ENCODE results near the gene THY1.
"Not testable (repeated sequence)": the region's sequence is repeated elsewhere in the genome, so short reads cannot be mapped to it uniquely, and the experiment has no call there.

Gene THY1

DNA sequence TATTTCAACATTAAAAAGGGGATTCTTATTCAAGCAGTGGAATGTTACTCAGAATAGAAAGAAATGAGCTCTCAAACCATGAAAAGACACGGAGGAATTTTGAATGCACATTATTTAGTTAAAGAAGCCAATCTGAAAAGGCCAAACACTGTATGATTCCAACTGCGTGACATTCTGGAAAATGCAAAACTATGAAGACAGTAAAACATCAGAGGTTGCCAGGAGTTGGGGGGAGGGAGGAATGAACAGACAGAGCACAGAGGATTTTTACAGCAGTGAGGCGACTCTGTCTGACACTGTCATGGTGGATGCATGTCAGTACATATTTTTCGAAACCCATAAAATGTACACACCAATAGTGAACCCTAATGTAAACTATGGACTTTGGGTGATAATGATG, 22.9 kb upstream of the THY1 start:
- DNase-seq (ENCODE audit: low read depth in 2 of 2): no peak

GRCh38 chr11:119445379-119445778, 22.4 kb upstream of the THY1 start:
- DNase-seq (ENCODE audit: low read depth in 2 of 2): no peak

DNA sequence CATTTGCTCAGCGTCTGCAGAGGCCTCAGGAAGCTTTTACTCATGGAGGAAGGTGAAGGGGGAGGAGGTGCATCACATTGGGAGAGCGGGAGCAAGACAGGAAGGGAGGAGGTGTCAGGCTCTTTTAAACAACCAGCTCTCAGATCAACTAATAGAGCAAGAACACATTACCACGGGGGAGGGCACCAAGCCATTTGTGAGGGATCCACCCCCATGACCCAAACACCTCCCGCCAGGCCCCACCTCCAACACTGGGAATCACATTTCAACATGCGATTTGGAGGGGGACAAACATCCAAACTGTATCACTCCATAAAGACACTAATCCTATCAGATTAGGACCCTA, 18.9 kb upstream of the THY1 start:
- no peak for DNase-seq (ENCODE audit: low read depth in 2 of 2)

- DNase-seq (ENCODE audit: low read depth in 2 of 2): no peak
Observed at GRCh38 chr11:119438599-119438998, 15.6 kb upstream of the THY1 start.

GRCh38 chr11:119437521-119437920, 14.5 kb upstream of the THY1 start:
- DNase-seq (ENCODE audit: low read depth in 2 of 2): not testable (repeated sequence)

GRCh38 chr11:119436711-119437110, 13.7 kb upstream of the THY1 start:
- no peak for DNase-seq (ENCODE audit: low read depth in 2 of 2)

GRCh38 chr11:119436093-119436492, 13.1 kb upstream of the THY1 start:
- DNase-seq (ENCODE audit: low read depth in 2 of 2): no peak

DNA sequence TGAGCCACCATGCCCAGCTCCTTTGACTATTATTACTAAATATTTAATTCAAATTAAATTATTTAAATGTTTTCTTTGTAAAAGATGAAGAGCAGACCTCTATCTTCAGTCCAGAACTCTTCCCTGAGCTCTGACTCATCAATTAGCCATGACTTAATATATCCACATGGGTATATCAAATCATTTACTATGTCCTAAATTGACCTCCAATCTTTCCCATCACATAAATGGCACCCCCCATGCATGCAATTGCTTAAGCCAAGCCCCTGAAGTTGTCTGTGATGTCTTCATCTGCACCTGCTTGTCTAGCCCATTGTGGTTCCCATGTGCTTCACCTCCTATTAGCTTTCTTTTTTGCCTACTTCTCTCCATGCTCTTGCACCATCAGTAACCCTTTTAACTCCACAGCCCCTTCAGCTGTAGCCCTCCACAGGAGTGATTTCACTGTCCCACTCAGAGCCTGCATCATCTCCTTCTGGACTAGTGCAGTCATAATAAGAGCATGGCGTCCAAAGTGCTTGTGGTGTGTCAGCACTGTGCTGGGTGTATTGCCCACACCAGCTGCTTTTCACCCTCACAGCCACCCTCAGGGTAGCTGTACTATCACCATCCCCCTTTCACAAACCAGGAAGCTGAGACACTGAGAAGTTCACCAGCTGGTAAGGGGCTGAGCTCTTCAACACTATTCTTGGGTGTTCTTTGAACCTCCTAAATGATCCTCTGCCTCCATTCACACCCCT, 11.8 kb upstream of the THY1 start:
- DNase-seq (ENCODE audit: low read depth in 2 of 2): no peak

- no peak for DNase-seq (ENCODE audit: low read depth in 2 of 2)
Observed at GRCh38 chr11:119433358-119433725, 10.4 kb upstream of the THY1 start.

DNA sequence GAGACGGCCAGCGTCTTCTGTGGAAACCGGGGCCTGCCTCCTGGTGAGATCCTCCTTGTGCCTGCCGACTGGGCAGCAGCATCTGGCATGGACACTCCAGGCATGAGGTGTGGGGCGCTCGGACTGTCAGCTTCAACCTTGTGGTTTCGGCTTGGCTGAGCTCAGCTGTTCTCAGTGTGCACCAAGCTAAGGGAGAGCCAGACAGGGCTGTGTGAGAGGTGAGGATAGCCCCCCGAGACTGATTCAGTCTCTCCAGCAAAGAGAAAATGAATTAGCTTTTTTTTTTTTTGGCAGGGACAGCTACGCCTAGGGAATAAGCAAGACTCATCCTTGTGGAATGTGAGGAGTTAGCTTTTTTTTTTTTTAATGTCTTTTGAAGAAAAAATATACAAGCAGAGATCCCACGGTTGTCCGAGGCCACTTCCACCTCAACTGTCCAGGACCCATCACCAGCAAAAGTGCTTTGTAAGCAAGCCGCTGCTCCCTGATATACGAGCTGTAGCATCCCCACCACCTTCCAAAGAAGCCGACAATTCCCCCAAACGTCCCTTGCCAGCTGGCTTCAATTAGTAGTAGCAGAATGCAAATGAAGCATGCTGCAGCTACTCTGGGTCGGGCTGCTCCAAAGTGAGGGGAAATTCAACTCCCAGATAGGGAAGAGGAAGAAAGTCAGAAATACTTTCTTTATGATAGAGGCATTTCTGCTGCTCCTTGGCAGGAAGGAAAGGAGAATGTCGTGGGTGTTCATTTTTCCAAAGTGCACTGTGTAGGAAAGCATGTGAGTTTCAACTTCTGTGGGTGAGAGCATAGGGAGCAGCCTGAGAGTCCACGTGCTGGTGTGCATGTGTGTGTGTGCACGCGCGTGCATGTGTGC, 9.7 kb upstream of the THY1 start:
- no peak for DNase-seq (ENCODE audit: low read depth in 2 of 2)

GRCh38 chr11:119431523-119431922, 8.6 kb upstream of the THY1 start:
- DNase-seq (ENCODE audit: low read depth in 2 of 2): no peak

GRCh38 chr11:119427279-119427678, 4.3 kb upstream of the THY1 start:
- DNase-seq (ENCODE audit: low read depth in 2 of 2): no peak

- DNase-seq (ENCODE audit: low read depth in 2 of 2): no peak
Observed at GRCh38 chr11:119426142-119426541, 3.2 kb upstream of the THY1 start.

DNA sequence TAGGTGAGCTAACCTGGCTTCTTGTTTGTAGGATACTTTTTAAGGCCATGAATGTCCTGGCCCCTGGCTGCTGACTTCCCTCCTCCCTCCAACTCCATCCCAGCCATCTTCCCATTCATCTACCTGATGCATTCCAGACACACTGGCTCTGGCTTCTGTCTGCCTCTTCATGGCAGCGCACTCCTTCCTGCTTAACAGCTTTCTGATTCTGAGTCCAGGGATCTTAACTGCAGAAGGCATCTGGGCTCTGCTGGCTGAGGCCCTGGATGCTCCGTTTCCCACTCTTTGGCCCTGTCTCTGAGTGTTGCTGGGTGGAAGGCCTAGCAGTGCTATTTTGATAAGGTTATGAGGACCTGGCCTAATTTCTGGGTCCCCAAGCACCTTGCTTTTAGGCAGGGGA, 1.8 kb upstream of the THY1 start:
- DNase-seq (ENCODE audit: low read depth in 2 of 2): no peak

DNA sequence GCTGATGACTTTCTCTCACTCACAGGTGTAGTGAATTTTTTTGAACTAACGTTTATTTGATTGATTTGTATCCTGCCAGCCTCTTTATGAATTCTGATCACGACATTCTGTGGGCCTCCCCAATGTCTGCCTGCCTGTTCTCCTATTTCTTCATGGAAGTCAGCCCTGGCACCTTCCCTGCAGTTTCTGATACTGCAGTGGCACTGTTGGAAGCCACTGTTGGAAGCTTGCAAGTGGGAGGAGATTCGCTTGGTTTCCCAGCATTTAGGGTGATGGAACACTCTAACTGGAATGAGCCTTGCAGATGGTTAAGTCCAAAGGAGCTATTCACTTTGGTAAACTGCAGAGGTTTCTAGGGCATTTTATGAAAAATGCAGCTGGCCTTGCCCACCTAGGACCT, 1.3 kb upstream of the THY1 start:
- DNase-seq (ENCODE audit: low read depth in 2 of 2): no peak

- DNase-seq (ENCODE audit: low read depth in 2 of 2): no peak
Observed at GRCh38 chr11:119423509-119424254, 710 bp upstream of the THY1 start.

DNA sequence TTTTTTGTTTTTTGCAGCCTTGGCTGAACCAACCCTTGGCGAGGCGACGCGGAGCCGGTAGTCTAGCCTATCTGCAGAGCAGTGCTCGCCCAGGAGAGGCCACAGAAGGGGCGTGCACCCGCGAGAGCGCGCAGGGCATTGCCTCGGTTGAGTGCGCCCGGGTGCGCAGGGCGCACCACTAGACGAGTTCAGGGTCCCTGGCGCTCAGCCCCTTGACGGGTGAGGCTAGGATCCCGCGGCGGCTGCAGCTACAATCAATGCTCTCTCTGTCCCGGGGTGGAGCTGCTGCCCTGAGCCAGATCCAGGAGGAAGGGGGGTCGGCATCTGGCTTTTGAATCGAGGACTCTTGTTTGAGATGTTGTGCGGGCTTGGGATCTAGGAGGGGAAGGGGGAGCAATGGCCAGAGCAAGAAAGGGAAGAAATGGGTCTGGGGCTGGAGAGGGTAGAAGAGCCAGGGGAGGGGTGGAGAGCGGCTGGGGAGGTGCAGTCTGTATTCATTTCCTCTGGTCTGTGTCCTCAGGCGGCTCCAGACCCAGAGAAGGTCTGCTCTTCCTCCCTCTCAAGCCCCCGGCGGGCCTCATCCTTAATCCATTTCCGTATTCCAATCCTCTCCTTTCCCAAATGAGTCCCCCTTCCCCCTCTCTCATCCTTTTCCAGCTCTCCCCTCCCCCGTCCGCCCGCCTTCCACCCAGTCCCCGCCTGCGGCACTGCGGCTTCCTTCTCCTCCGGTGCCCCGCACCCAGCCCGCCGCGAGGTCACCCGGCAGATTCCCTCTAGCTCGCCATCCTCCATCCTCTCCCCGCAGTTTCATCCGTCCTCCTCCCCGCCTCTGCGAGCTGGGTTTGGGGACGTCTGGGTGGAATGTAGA, 797 bp downstream of the THY1 start:
- no peak for DNase-seq (ENCODE audit: low read depth in 2 of 2)

GRCh38 chr11:119421351-119421750, 1.6 kb downstream of the THY1 start:
- DNase-seq (ENCODE audit: low read depth in 2 of 2): no peak

DNA sequence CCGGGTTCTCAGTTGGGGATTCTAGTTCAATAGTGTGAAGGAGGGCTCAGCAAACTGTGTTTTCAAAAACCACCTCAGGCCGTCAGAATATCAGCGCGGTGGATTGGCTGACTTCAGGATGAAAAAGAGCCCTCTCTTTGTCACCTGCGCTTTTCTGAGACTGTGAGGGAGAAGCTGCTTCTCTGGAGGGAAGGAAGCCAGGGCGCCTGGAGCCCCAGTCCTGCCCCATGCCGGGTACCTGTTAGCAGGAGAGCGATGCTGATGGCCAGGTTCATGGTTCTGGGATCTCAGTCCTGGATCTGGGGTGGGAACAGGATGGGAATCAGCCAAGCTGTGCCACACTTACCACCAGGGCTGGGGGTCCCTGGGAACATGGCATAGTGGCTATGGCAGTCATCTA, 2.3 kb downstream of the THY1 start:
- DNase-seq (ENCODE audit: low read depth in 2 of 2): no peak

DNA sequence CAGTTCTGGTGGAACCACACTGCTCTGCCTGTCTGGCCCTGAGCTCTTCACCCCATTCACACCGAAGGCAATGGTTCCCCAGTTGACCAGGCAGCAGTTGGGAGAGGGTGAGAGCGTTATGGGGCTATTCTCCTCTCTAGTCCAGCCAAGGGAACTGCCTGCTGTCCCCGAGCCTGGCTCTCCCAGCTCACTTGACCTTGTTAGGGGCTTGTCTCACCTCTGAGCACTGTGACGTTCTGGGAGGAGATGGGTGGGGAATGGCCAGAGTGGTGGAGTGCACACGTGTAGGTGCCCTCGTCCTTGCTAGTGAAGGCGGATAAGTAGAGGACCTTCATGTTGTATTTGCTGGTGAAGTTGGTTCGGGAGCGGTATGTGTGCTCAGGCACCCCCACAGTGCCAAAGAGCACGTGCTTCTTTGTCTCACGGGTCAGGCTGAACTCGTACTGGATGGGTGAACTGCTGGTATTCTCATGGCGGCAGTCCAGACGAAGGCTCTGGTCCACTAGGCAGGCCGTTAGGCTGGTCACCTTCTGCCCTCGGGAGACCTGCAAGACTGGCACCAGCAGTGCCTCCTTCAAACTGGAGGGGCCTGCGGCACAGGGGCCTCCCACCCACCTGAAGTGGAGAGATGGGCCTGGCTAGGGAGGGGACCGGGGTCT, 3.0 kb downstream of the THY1 start:
- no peak for DNase-seq (ENCODE audit: low read depth in 2 of 2)

DNA sequence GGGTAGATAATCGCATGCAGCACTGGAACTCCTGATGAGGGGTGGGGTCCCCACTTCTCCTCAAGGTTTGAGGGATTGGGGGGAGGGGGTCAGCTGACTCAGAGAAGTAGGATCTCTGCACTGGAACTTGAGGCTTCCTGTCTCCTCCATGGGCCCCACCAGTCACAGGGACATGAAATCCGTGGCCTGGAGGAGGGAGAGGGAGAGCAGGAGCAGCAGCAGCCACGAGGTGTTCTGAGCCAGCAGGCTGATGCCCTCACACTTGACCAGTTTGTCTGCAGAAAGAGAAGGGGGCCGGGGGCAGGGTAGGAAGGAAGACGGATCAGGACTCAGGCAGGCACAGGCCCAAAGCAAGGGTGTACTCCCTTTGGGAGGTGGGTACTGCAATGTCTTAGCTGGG, 3.7 kb downstream of the THY1 start:
- no peak for DNase-seq (ENCODE audit: low read depth in 2 of 2)

Data from stimulated activated CD4-positive, alpha-beta T cell treated with anti-CD3 and anti-CD28 coated beads, Interleukin-12 subunit alpha, Interleukin-12 subunit beta, amount 100 ng/mL, for 24 hours (primary cell).